Smooth muscle cell (in vitro differentiated cells): Measurements from ENCODE around the gene PAPSS1. TPM values are rescaled to one million over a fixed set of nuclear protein-coding genes. Genes with fewer than 3 reads are reported as not detected.

Experiments used
- DNase-seq: peaks from one replicate; lab custom pipeline; 2025; ENCODE audit not compliant: unreplicated experiment; lab: John Stamatoyannopoulos, UW
- H2AFZ ChIP-seq: fragments of 200-600 bp; sonication (generic); 2 replicates; pipeline ENCODE4 v1.6.0; 2016; ENCODE audit warnings: antibody characterized with exemption, low read depth, mild to moderate bottlenecking
- H3F3A ChIP-seq: fragments of 200-600 bp; sonication (generic); 2 replicates; pipeline ENCODE4 v1.6.0; 2017; ENCODE audit warnings: antibody characterized with exemption, low read depth
- H3K27ac ChIP-seq: fragments of 200-600 bp; sonication (generic); 2 replicates; pipeline ENCODE4 v1.5.1; 2016; ENCODE audit warnings: low read depth, mild to moderate bottlenecking
- H3K27me3 ChIP-seq: fragments of 200-600 bp; sonication (generic); 2 replicates; pipeline ENCODE4 v1.6.1; 2016; ENCODE audit warnings: low read depth, mild to moderate bottlenecking
- H3K36me3 ChIP-seq: fragments of 200-600 bp; sonication (generic); 2 replicates; pipeline ENCODE4 v1.5.1; 2016; ENCODE audit warnings: low read depth
- H3K4me1 ChIP-seq: fragments of 200-600 bp; sonication (generic); 2 replicates; pipeline ENCODE4 v1.5.1; 2016; ENCODE audit warnings: low read depth
- H3K4me2 ChIP-seq: fragments of 200-600 bp; sonication (generic); 2 replicates; pipeline ENCODE4 v1.6.0; 2016; ENCODE audit warnings: mild to moderate bottlenecking
- H3K4me3 ChIP-seq: fragments of 200-600 bp; sonication (generic); 2 replicates; pipeline ENCODE4 v1.5.1; 2016; ENCODE audit warnings: mild to moderate bottlenecking
- H3K79me2 ChIP-seq: fragments of 200-600 bp; sonication (generic); 2 replicates; pipeline ENCODE4 v1.6.0; 2016; ENCODE audit warnings: low read depth, mild to moderate bottlenecking
- H3K9ac ChIP-seq: fragments of 200-600 bp; sonication (generic); 2 replicates; pipeline ENCODE4 v1.6.0; 2016; ENCODE audit warnings: low read depth
- H3K9me3 ChIP-seq: fragments of 200-600 bp; sonication (generic); replicated peaks from 2 replicates; pipeline ENCODE4 v1.5.1; 2016; ENCODE audit warnings: low read depth
- H4K20me1 ChIP-seq: fragments of 200-600 bp; sonication (generic); 2 replicates; pipeline ENCODE4 v1.6.0; 2016; ENCODE audit warnings: low read depth
- CTCF ChIP-seq: fragments of 200-600 bp; sonication (generic); IDR thresholded peaks from 2 replicates; pipeline ENCODE4 v1.5.1; 2017; ENCODE audit warnings: borderline replicate concordance, mild to moderate bottlenecking, antibody characterized with exemption; ENCODE audit not compliant: insufficient read depth, poor library complexity, severe bottlenecking
- WGBS: methylation state at CpG from one replicate; pipeline ENCODE4 v1.1.7; 2016; ENCODE audit warnings: low lambda C conversion rate; 5-methylcytosine and 5-hydroxymethylcytosine counted together
- polyA plus RNA-seq: library from polyadenylated mRNA; unstranded; fragments of >200 nt; fragmentation: Nextera tagmentation; extraction: Ambion mirVana; gene quantifications from 2 replicates; pipeline ENCODE4 v1.2.1, GENCODE V29; 2016
- total RNA-seq: library from RNA; depleted of rRNA; stranded (reverse); fragments of >200 nt; gene quantifications from 2 replicates; pipeline ENCODE4 v1.2.3, GENCODE V29; 2014

Gene PAPSS1
- total and polyA plus RNA-seq, 2 experiments from 2014 or later, result 188 to 198 TPM

GRCh38 chr4:107757283-107757682, 37.2 kb upstream of the PAPSS1 start:
- Histone ChIP-seq H4K20me1 (no peaks in the 10 kb centered on the region), H2AFZ (no peak overlapping the region), H3K27ac (no peak overlapping the region), H3K79me2 (no peaks in the 10 kb centered on the region), H3F3A (peaks cover under 1% of the 10 kb centered on the region), H3K27me3 (no peaks in the 10 kb centered on the region), H3K9me3 (no peaks in the 10 kb centered on the region), H3K9ac (no peak overlapping the region), H3K36me3 (no peaks in the 10 kb centered on the region), H3K4me1 (no peaks in the 10 kb centered on the region), H3K4me2 (no peak overlapping the region), H3K4me3 (no peak overlapping the region)
- no peak for DNase-seq
- 94% methylated on average over 5 of the region's 5 CpGs for WGBS
- no peak for TF ChIP-seq CTCF

GRCh38 chr4:107755841-107756356, 35.9 kb upstream of the PAPSS1 start:
- no peaks in the 10 kb centered on the region for H3K36me3 ChIP-seq
- DNase-seq, result no peak
- no peak overlapping the region for H3K4me3 ChIP-seq
- H2AFZ ChIP-seq, result peak overlapping the region; percentile 61
- H3K4me2 ChIP-seq, result peak overlapping the region; percentile 72
- peaks cover 7% of the 10 kb centered on the region for H3F3A ChIP-seq
- H3K27ac ChIP-seq, result peak overlapping the region; percentile 16
- no peaks in the 10 kb centered on the region for H3K9me3 ChIP-seq
- 17% methylated on average over 4 of the region's 4 CpGs for WGBS
- no peaks in the 10 kb centered on the region for H3K79me2 ChIP-seq
- H3K9ac ChIP-seq, result no peak overlapping the region
- TF ChIP-seq CTCF, result no peak
- H3K4me1 ChIP-seq, result no peaks in the 10 kb centered on the region
- no peaks in the 10 kb centered on the region for H4K20me1 ChIP-seq
- H3K27me3 ChIP-seq, result no peaks in the 10 kb centered on the region

- no peaks in the 10 kb centered on the region for H3K4me1 ChIP-seq
- H3K79me2 ChIP-seq, result no peaks in the 10 kb centered on the region
- peaks cover 7% of the 10 kb centered on the region for H3F3A ChIP-seq
- no peak overlapping the region for H3K4me2 ChIP-seq
- H3K27me3 ChIP-seq, result no peaks in the 10 kb centered on the region
- 26% methylated on average over 2 of the region's 2 CpGs for WGBS
- no peak overlapping the region for H3K9ac ChIP-seq
- TF ChIP-seq CTCF, result no peak
- H3K9me3 ChIP-seq, result no peaks in the 10 kb centered on the region
- H3K4me3 ChIP-seq, result no peak overlapping the region
- no peaks in the 10 kb centered on the region for H3K36me3 ChIP-seq
- peak overlapping the region; percentile 51 for H2AFZ ChIP-seq
- no peak overlapping the region for H3K27ac ChIP-seq
- no peaks in the 10 kb centered on the region for H4K20me1 ChIP-seq
- no peak for DNase-seq
Observed at GRCh38 chr4:107751670-107752069, 31.6 kb upstream of the PAPSS1 start.
